Right lobe of liver (tissue), 6 donors: ENCODE data around the gene ACTN4. TPM values are rescaled to one million over a fixed set of nuclear protein-coding genes. Genes with fewer than 3 reads are reported as not detected.
A peak's percentile ranks its signal among the peaks of the same experiment; 100 is the strongest.

Experiments
- ATAC-seq, 4 donors: fragments of 200-7000 bp; cut with Tn5 transposase; one replicate each; pipeline ENCODE4 v1.9.1; 2020; ENCODE audit warnings: mild to moderate bottlenecking in 4 of 4, moderate library complexity in 4 of 4
- DNase-seq, 3 donors: peaks; one replicate each; pipeline ENCODE4 v3.0.0-alpha.2; 2020
- H3K27ac ChIP-seq, 3 donors: fragments of 200-600 bp; one replicate each; pipeline ENCODE4 v1.8.0; 2022
- H3K27me3 ChIP-seq, 2 donors: fragments of 200-600 bp; one replicate each; pipeline ENCODE4 v1.8.0; 2022
- H3K36me3 ChIP-seq, 4 donors: fragments of 200-600 bp; sonication (generic) in 1 of 4; one replicate each; pipeline versions ENCODE4 v1.5.1 to v1.8.0; 2017 to 2022; ENCODE audit warnings: control low read depth in 1 of 4
- H3K4me1 ChIP-seq, 4 donors: fragments of 200-600 bp; sonication (generic) in 1 of 4; one replicate each; pipeline versions ENCODE4 v1.5.1 to v1.8.0; 2017 to 2022; ENCODE audit warnings: control low read depth in 1 of 4
- H3K4me3 ChIP-seq, 3 donors: fragments of 200-600 bp; one replicate each; pipeline ENCODE4 v1.8.0; 2022
- H3K9me3 ChIP-seq, 4 donors: fragments of 200-600 bp; sonication (generic) in 1 of 4; one replicate each; pipeline versions ENCODE4 v1.5.1 to v1.8.0; 2017 to 2022; ENCODE audit warnings: control low read depth in 1 of 4
- POLR2A ChIP-seq: fragments of 450-650 bp; IDR thresholded peaks from one replicate; pipeline ENCODE4 v1.6.1; 2017; ENCODE audit warnings: antibody characterized with exemption, mild to moderate bottlenecking
- WGBS: methylation state at CpG from one replicate; pipeline ENCODE4 v1.1.6; 2018; ENCODE audit warnings: low coverage, low lambda C conversion rate; ENCODE audit not compliant: insufficient coverage; ENCODE audit errors: missing lambda C conversion rate; 5-methylcytosine and 5-hydroxymethylcytosine counted together
- intact Hi-C, 2 donors: fragments of 100-400 bp; cut with DNase I; formaldehyde crosslinking; loops; one replicate each; pipeline versions ENCODE4 v1.11.2 to v1.14.1; 2022
- total RNA-seq, 6 experiments: library from RNA; depleted of rRNA in 2 of 6; stranded (reverse); fragments of >200 nt in 2 of 6; fragmentation: NEBNext Ultra II Directional in 3 of 6; extraction: Animal tissue kit (Norgen Biotek cat#: 25700) in 3 of 6; gene quantifications; one replicate each; pipeline versions ENCODE4 v1.1.0 to v1.2.4, GENCODE V29; 2016 to 2023
- TF ChIP-seq, protein P1 (sequence below), 4 donors: fragments of 200-600 bp in 3 of 4; fragments of 450-650 bp in 1 of 4; IDR thresholded peaks; one replicate each; pipeline versions ENCODE4 v1.5.1 to v1.8.0; 2016 to 2022; ENCODE audit warnings: antibody characterized with exemption in 4 of 4, mild to moderate bottlenecking in 2 of 4
- donor health status: DM: no; HTN: yes; CAD: no.
- donor health status: DM: no; HTN: no; CAD: no.
- donor health status: DM: no; HTN: no; CAD: no.
- donor health status: DM: no; HTN: yes; CAD: no.
- donor health status: DM: no; HTN: yes; CAD: no.

The ACTN4 gene
- total RNA-seq, 6 experiments from 2014 or later: 142 to 306 (median 201) TPM

DNA sequence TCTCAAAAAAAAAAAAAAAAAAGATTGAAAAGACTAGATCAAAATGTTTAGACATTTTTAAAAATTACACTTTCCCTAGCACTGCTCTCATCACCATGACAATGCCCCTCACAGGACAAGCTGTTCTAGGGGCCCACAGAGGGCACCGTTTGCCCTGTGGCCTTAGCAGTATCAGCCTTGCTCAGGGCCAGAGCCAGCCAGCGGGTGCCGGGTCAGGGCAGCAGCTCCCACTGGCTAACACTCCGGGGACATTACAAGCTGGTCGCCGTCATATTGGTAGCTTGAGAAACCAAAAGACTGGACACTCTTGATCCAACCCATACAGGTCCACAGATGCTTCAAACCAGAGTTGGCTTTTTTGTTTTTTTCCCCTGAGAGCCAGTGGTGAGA, 78.8 kb downstream of the ACTN4 start:
- H3K4me1 ChIP-seq: peaks cover 0 to 25% (median 0%) of the 10 kb centered on the region in 4 donors
- ATAC-seq (peak in 3 of 4 donors; percentile 5 to 23 (median 21)), DNase-seq (no peak)
- H3K27me3 ChIP-seq: no peaks in the 10 kb centered on the region
- no peak overlapping the region for H3K4me3 ChIP-seq
- TF ChIP-seq POLR2A: no peak
- TF ChIP-seq, protein P1, sequence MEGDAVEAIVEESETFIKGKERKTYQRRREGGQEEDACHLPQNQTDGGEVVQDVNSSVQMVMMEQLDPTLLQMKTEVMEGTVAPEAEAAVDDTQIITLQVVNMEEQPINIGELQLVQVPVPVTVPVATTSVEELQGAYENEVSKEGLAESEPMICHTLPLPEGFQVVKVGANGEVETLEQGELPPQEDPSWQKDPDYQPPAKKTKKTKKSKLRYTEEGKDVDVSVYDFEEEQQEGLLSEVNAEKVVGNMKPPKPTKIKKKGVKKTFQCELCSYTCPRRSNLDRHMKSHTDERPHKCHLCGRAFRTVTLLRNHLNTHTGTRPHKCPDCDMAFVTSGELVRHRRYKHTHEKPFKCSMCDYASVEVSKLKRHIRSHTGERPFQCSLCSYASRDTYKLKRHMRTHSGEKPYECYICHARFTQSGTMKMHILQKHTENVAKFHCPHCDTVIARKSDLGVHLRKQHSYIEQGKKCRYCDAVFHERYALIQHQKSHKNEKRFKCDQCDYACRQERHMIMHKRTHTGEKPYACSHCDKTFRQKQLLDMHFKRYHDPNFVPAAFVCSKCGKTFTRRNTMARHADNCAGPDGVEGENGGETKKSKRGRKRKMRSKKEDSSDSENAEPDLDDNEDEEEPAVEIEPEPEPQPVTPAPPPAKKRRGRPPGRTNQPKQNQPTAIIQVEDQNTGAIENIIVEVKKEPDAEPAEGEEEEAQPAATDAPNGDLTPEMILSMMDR (IDR thresholded peaks at IDR 0.05): no peak
- peaks cover 0 to 83% (median 45%) of the 10 kb centered on the region in 4 donors for H3K36me3 ChIP-seq
- intact Hi-C loops: loop anchor here in 1 of 2 donors (10.0 kb wide), 1 partner anchor 89 kb away; the partner anchor contains the start of gene LGALS4
- WGBS: 28% methylated on average over 6 of the region's 6 CpGs
- H3K27ac ChIP-seq: peak overlapping the region in 2 of 3 donors; percentile 25 to 40
- no peaks in the 10 kb centered on the region for H3K9me3 ChIP-seq

DNA sequence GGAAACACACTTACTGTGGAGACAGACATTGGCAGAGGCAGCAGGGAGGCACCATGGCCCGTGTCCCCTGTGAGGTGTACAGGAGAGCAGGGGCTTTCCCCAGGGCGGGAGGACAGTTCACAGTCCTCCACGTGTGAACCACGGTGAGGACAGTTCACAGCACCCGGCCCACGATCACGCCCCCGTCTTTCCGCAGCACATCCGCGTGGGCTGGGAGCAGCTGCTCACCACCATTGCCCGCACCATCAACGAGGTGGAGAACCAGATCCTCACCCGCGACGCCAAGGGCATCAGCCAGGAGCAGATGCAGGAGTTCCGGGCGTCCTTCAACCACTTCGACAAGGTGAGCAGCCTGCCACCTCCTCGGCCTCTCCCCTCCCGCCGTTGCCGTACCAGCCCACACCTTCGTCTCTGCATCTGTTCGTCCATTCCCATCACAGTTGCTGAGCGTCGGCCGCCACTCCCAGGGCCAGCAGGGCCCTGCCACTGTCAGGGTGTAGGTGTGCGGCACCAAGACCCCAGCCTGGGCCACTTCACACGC, 79.4 kb downstream of the ACTN4 start:
- peaks cover 0 to 79% (median 43%) of the 10 kb centered on the region in 4 donors for H3K36me3 ChIP-seq
- no peak overlapping the region for H3K27ac ChIP-seq
- intact Hi-C loops: loop anchor here in 1 of 2 donors (10.0 kb wide), 1 partner anchor 88 kb away; the partner anchor contains the start of gene LGALS4

DNA sequence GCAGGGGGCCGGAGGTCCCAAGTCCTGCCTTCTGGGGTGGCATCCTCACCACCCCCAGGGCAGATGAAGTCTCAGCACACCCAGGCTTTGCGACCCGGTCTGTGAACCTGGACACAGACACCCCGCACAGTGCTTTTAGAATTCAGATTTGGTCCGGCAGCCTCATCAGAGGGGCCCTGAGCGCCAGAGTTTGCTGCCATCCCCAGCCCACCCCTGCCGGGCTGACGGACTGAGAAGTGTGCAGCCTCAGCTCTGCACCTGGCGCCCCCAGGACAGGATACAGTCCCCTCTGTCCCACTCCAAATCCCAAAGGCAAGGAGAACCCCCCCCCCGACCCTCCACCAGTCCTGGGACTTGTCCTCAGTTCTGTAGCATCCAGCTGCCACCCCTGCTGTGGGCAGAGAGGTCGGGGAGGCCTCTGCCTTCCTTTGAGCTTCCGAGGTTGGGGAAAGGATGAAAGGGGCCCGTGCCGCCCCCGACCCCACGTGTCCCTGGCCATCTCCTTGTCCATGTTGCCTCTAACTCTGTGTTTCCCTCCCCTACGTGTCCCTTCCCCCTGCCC, 79.9 kb downstream of the ACTN4 start:
- TF ChIP-seq, protein P1 (IDR thresholded peaks at IDR 0.05): no peak
- no peak for TF ChIP-seq POLR2A
- DNase-seq (no peak), ATAC-seq (no peak)
- Histone ChIP-seq H3K9me3 (no peaks in the 10 kb centered on the region), H3K36me3 (peaks cover 0 to 73% (median 40%) of the 10 kb centered on the region in 4 donors), H3K27me3 (no peaks in the 10 kb centered on the region), H3K4me3 (no peak overlapping the region), H3K4me1 (peaks cover 0 to 35% (median 3%) of the 10 kb centered on the region in 4 donors), H3K27ac (no peak overlapping the region)
- 50% methylated on average over 2 of the region's 17 CpGs for WGBS
- intact Hi-C loops: loop anchor here in 1 of 2 donors (10.0 kb wide), 1 partner anchor 87 kb away; the partner anchor contains the start of gene LGALS4

More for the DNA sequence above, 79.4 kb downstream of the ACTN4 start:
- Histone ChIP-seq H3K27me3 (no peaks in the 10 kb centered on the region), H3K9me3 (no peaks in the 10 kb centered on the region), H3K4me1 (peaks cover 0 to 31% (median 2%) of the 10 kb centered on the region in 4 donors), H3K4me3 (no peak overlapping the region)
- WGBS: 68% methylated on average over 6 of the region's 30 CpGs
- ATAC-seq (peak; percentile 2 to 22 (median 9)), DNase-seq (peak in 1 of 3 donors; percentile 42)
- no peak for TF ChIP-seq POLR2A
- TF ChIP-seq, protein P1 (IDR thresholded peaks at IDR 0.05): no peak

DNA sequence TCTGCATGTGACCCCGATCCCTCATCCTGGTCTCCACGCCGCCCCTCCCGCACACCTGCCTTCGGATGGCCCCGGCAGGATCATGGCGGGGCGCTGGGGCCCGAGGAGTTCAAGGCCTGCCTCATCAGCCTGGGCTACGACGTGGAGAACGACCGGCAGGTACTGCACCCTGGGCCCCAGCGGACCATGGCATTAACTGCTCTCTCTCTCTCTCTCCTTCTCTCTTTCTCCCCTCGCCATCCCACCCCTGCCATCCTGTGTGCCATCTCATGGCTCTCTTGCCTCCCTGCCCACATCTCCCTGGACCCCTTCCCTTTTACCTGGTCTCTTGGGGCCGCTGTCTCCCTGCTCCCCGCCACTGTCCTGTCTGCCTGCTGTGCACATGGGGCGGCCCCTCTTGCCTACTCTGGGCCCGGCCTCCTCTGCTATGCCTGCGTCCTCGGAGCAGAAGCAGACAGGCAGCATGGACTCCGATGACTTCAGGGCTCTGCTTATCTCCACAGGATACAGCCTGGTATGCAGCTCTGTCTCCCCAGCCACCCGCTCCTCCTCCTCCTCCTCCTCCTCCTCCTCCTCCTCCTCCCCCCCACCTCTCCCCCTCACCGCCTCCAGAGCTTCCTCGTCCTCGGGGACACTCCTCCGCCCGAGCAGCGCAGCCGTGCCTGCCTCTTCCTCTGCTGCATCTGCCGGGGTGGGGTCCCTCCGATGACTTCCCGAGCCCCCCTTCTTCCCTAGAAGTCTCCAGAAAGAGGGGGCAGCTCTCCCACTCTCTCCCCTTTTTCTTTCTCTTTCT, 80.6 kb downstream of the ACTN4 start:
- Histone ChIP-seq H3K27ac (no peak overlapping the region), H3K36me3 (peaks cover 0 to 67% (median 34%) of the 10 kb centered on the region in 4 donors), H3K27me3 (no peaks in the 10 kb centered on the region), H3K4me3 (no peak overlapping the region), H3K9me3 (no peaks in the 10 kb centered on the region), H3K4me1 (peaks cover 0 to 35% (median 3%) of the 10 kb centered on the region in 4 donors)
- TF ChIP-seq POLR2A: no peak
- TF ChIP-seq, protein P1 (IDR thresholded peaks at IDR 0.05): no peak
- DNase-seq (peak in 2 of 3 donors; percentile 44 to 56), ATAC-seq (peak; percentile 3 to 36 (median 8))
- intact Hi-C loops: loop anchor here in 1 of 2 donors (10.0 kb wide), 1 partner anchor 87 kb away; the partner anchor contains the start of gene LGALS4
- WGBS: 73% methylated on average over 29 of the region's 33 CpGs
